IPS-NIHi11 (cell line): Measurements from ENCODE around the gene FOXO6.

ENCODE experiments used
- DNase-seq: peaks from one replicate; pipeline ENCODE4 v3.0.0; 2012; ENCODE audit warnings: mixed read lengths, low spot score

FOXO6 gene

GRCh38 chr1:41360786-41361494 lies at the start of gene FOXO6:
Gene FOXO6, plus strand, starts transcription at chr1:41361434.
- DNase-seq = peak; percentile 97

- DNase-seq = no peak
Measured at GRCh38 chr1:41312991-41313645, 48.1 kb upstream of the FOXO6 start.

- DNase-seq = peak; percentile 80
Measured at GRCh38 chr1:41313661-41314131, 47.5 kb upstream of the FOXO6 start.

GRCh38 chr1:41314376-41315145 lies 46.7 kb upstream of the FOXO6 start:
- no peak for DNase-seq

- DNase-seq = no peak
Measured at GRCh38 chr1:41315146-41315822, 46.0 kb upstream of the FOXO6 start.

GRCh38 chr1:41315871-41316270 lies 45.4 kb upstream of the FOXO6 start:
- DNase-seq = no peak

- DNase-seq = no peak
Measured at GRCh38 chr1:41317361-41317760, 43.9 kb upstream of the FOXO6 start.

- DNase-seq = no peak
Measured at GRCh38 chr1:41318135-41318534, 43.1 kb upstream of the FOXO6 start.

- DNase-seq = no peak
Measured at GRCh38 chr1:41319106-41319755, 42.0 kb upstream of the FOXO6 start.

- DNase-seq = no peak
Measured at GRCh38 chr1:41319807-41320711, 41.2 kb upstream of the FOXO6 start.

- DNase-seq = no peak
Measured at GRCh38 chr1:41320895-41321676, 40.1 kb upstream of the FOXO6 start.

GRCh38 chr1:41322101-41322661 lies 39.1 kb upstream of the FOXO6 start:
- no peak for DNase-seq

GRCh38 chr1:41322835-41323234 lies 38.4 kb upstream of the FOXO6 start:
- peak; percentile 92 for DNase-seq

GRCh38 chr1:41323243-41323642 lies 38.0 kb upstream of the FOXO6 start:
- no peak for DNase-seq

- no peak for DNase-seq
Measured at GRCh38 chr1:41325801-41326200, 35.4 kb upstream of the FOXO6 start.

- DNase-seq = no peak
Measured at GRCh38 chr1:41327383-41327999, 33.7 kb upstream of the FOXO6 start.

- DNase-seq = no peak
Measured at GRCh38 chr1:41328001-41328615, 33.1 kb upstream of the FOXO6 start.

- no peak for DNase-seq
Measured at GRCh38 chr1:41328780-41329640, 32.2 kb upstream of the FOXO6 start.
